A549 (cell line): ENCODE results near the gene DBT. TPM values are rescaled to one million over a fixed set of nuclear protein-coding genes. Genes with fewer than 3 reads are reported as not detected.

Source experiments
- ATAC-seq, 2 experiments: fragments of 200-7000 bp in 1 of 2; fragments of >200 bp in 1 of 2; cut with Nextera tagmentation in 1 of 2; cut with Tn5 transposase in 1 of 2; 3 replicates each; pipeline versions ENCODE4 v1.8.0 to v1.9.1; 2018 to 2020; ENCODE audit warnings: mild to moderate bottlenecking in 1 of 2, moderate library complexity in 1 of 2
- CTCF ChIA-PET: fragments of 300-600 bp; sonication (Branson Sonifier 250); formaldehyde crosslinking; extraction: SDS; loops from one replicate; lab custom pipeline; 2021; ENCODE audit warnings: antibody characterized with exemption, inconsistent platforms; lab: Yijun Ruan, JAX
- POLR2A ChIA-PET: fragments of 350-600 bp; formaldehyde crosslinking; extraction: SDS; loops from one replicate; lab custom pipeline; 2021; ENCODE audit warnings: antibody characterized with exemption, inconsistent platforms; lab: Yijun Ruan, JAX
- DNase-seq, 2 experiments: peaks; one replicate each; pipeline versions ENCODE4 v3.0.0 to v3.0.0-alpha.2; 2011 to 2016; ENCODE audit warnings: low read depth in 1 of 2, low spot score in 1 of 2
- FAIRE-seq: peaks from 2 replicates; lab custom pipeline; 2011; peaks lifted over from hg19 to GRCh38; lab: Jason Lieb, UNC
- H3K27ac ChIP-seq, 2 experiments: fragments of >200 bp; sonication (Bioruptor Twin); formaldehyde crosslinking; 3 replicates each; pipeline ENCODE4 v1.5.1; 2016 to 2017
- H3K4me1 ChIP-seq: fragments of >200 bp; sonication (Bioruptor Twin); formaldehyde crosslinking; 3 replicates; pipeline ENCODE4 v1.6.1; 2016
- H3K4me2 ChIP-seq: fragments of >200 bp; sonication (Bioruptor Twin); formaldehyde crosslinking; 3 replicates; pipeline ENCODE4 v1.6.1; 2016
- H3K4me3 ChIP-seq: fragments of >200 bp; sonication (Bioruptor Twin); formaldehyde crosslinking; 3 replicates; pipeline ENCODE4 v1.5.1; 2016
- H3K9me3 ChIP-seq: fragments of >200 bp; sonication (Bioruptor Twin); formaldehyde crosslinking; 3 replicates; pipeline ENCODE4 v1.6.1; 2016
- BCL3 ChIP-seq: fragments of >200 bp; sonication (Bioruptor Twin); formaldehyde crosslinking; IDR thresholded peaks from 3 replicates; pipeline ENCODE4 v1.6.1; 2016
- CBX2 ChIP-seq: fragments of 200-600 bp; sonication (generic); IDR thresholded peaks from 2 replicates; pipeline ENCODE4 v1.6.1; 2016; ENCODE audit warnings: low read depth, mild to moderate bottlenecking, borderline replicate concordance
- CBX8 ChIP-seq: fragments of 200-600 bp; sonication (generic); IDR thresholded peaks from 2 replicates; pipeline ENCODE4 v1.6.1; 2016
- CEBPB ChIP-seq, 2 experiments: fragments of >200 bp in 1 of 2; sonication (Bioruptor Twin) in 1 of 2; formaldehyde crosslinking in 1 of 2; IDR thresholded peaks; 2 replicates each; pipeline ENCODE4 v1.6.1; 2012 to 2016
- EHF ChIP-seq: fragments of 250-450 bp; sonication (Bioruptor Pico); IDR thresholded peaks from 2 replicates; pipeline ENCODE4 v1.5.0; 2020; ENCODE audit warnings: mild to moderate bottlenecking
- EHMT2 ChIP-seq: fragments of 200-600 bp; sonication (generic); IDR thresholded peaks from 2 replicates; pipeline ENCODE4 v1.6.1; 2016; ENCODE audit warnings: antibody characterized with exemption, low read depth, mild to moderate bottlenecking, moderate library complexity
- EP300 ChIP-seq, 2 experiments: fragments of >200 bp; sonication (Bioruptor Twin); formaldehyde crosslinking; IDR thresholded peaks; 2 replicates in 1 of 2; 3 replicates in 1 of 2; pipeline ENCODE4 v1.6.1; 2016 to 2017
- GATA3 ChIP-seq: IDR thresholded peaks from 2 replicates; pipeline ENCODE4 v1.6.1; 2012; ENCODE audit warnings: borderline replicate concordance
- HDAC2 ChIP-seq: fragments of 200-600 bp; sonication (generic); IDR thresholded peaks from 2 replicates; pipeline ENCODE4 v1.6.1; 2016
- HES2 ChIP-seq: fragments of >200 bp; sonication (Bioruptor Twin); formaldehyde crosslinking; IDR thresholded peaks from 2 replicates; pipeline ENCODE4 v1.6.1; 2016
- HOXB5 ChIP-seq: fragments of 250-450 bp; sonication (Bioruptor Pico); IDR thresholded peaks from 2 replicates; pipeline ENCODE4 v1.5.0; 2020; ENCODE audit warnings: mild to moderate bottlenecking, moderate library complexity
- JUN ChIP-seq, 2 experiments: fragments of >200 bp; sonication (Bioruptor Twin); formaldehyde crosslinking; IDR thresholded peaks; 2 replicates in 1 of 2; 3 replicates in 1 of 2; pipeline ENCODE4 v1.6.1; 2016 to 2017
- JUNB ChIP-seq: fragments of >200 bp; sonication (Bioruptor Twin); formaldehyde crosslinking; IDR thresholded peaks from 2 replicates; pipeline ENCODE4 v1.6.1; 2016
- NFE2L2 ChIP-seq: fragments of 150-350 bp; conservative IDR thresholded peaks from 2 replicates; pipeline ENCODE4 v1.6.1; 2014; ENCODE audit warnings: low read length
- PBX3 ChIP-seq: IDR thresholded peaks from 2 replicates; pipeline ENCODE4 v1.6.1; 2012
- PHF8 ChIP-seq: fragments of 200-600 bp; sonication (generic); IDR thresholded peaks from 2 replicates; pipeline ENCODE4 v1.6.1; 2016; ENCODE audit warnings: low read depth, mild to moderate bottlenecking, antibody characterized with exemption, moderate library complexity, borderline replicate concordance
- POLR2A ChIP-seq: IDR thresholded peaks from 2 replicates; pipeline ENCODE4 v1.6.1; 2012; ENCODE audit warnings: mild to moderate bottlenecking, low read length
- POLR2AphosphoS2 ChIP-seq: conservative IDR thresholded peaks from 2 replicates; pipeline ENCODE4 v1.6.1; 2012; ENCODE audit warnings: low read length, improper control_type of control experiment, inconsistent platforms
- RARB ChIP-seq: fragments of 250-450 bp; sonication (Bioruptor Pico); IDR thresholded peaks from 2 replicates; pipeline ENCODE4 v1.8.0; 2021; ENCODE audit warnings: mild to moderate bottlenecking, moderate library complexity
- RNF2 ChIP-seq: fragments of 200-600 bp; sonication (generic); IDR thresholded peaks from 2 replicates; pipeline ENCODE4 v1.6.1; 2016; ENCODE audit warnings: low read depth, mild to moderate bottlenecking, antibody characterized with exemption, moderate library complexity, borderline replicate concordance
- USF2 ChIP-seq: fragments of 450-650 bp; IDR thresholded peaks from 2 replicates; pipeline ENCODE4 v1.6.1; 2014; ENCODE audit warnings: antibody characterized with exemption
- ZC3H11A ChIP-seq: fragments of 450-650 bp; IDR thresholded peaks from 2 replicates; pipeline ENCODE4 v1.6.1; 2014; ENCODE audit warnings: antibody characterized with exemption, mild to moderate bottlenecking
- ZFP36 ChIP-seq: fragments of 450-650 bp; IDR thresholded peaks from 2 replicates; pipeline ENCODE4 v1.6.1; 2014; ENCODE audit warnings: borderline replicate concordance; ENCODE audit not compliant: partially characterized antibody
- ZSCAN20 ChIP-seq: fragments of 250-450 bp; sonication (Bioruptor Pico); IDR thresholded peaks from 2 replicates; pipeline ENCODE4 v1.8.0; 2022; ENCODE audit warnings: mild to moderate bottlenecking, moderate library complexity
- WGBS: methylation state at CpG from one replicate; pipeline ENCODE4 v1.1.6; 2017; ENCODE audit errors: missing lambda C conversion rate; 5-methylcytosine and 5-hydroxymethylcytosine counted together
- polyA plus RNA-seq, 4 experiments: library from polyadenylated mRNA; depleted of rRNA in 3 of 4; stranded (reverse); fragments of >200 nt; fragmentation: RNase III in 1 of 4; extraction: RNeasy Plus Mini Kit Qiagen cat#74134 plus additional on column Dnase treatment in 1 of 4; gene quantifications; 2 replicates in 3 of 4; 3 replicates in 1 of 4; pipeline ENCODE4 v1.2.3, GENCODE V29; 2011 to 2017
- TF ChIP-seq, protein P1 (sequence below): fragments of >200 bp; sonication (Bioruptor Twin); formaldehyde crosslinking; IDR thresholded peaks from 3 replicates; pipeline ENCODE4 v1.5.1; 2016
- TF ChIP-seq, protein P2 (sequence below): IDR thresholded peaks from 2 replicates; pipeline ENCODE4 v1.6.1; 2012; ENCODE audit warnings: low read depth, borderline replicate concordance

The DBT gene
- polyA plus RNA-seq, 2 of the 4 experiments (the other 2 are of a cell fraction), result 3.6 to 8.7 TPM

- Histone ChIP-seq H3K4me3 (no peak overlapping the region), H3K4me2 (no peak overlapping the region), H3K9me3 (no peaks in the 10 kb centered on the region), H3K27ac (no peak overlapping the region), H3K4me1 (no peaks in the 10 kb centered on the region)
- DNase-seq (no peak), ATAC-seq (no peak), FAIRE-seq (no peak)
- ChIA-PET CTCF (no interaction called here), POLR2A (no interaction called here)
- WGBS, result 97% methylated on average over 2 of the region's 2 CpGs
- TF ChIP-seq POLR2AphosphoS2 (no peak), HDAC2 (no peak), RNF2 (no peak), GATA3 (no peak), CEBPB (IDR thresholded peaks at IDR 0.05) (peak in 1 of 2 experiments; percentile 37; a peak in 1 of 4 replicates)
These were observed 29.8 kb downstream of the DBT start for GRCh38 chr1:100219883-100220282.

- no peaks in the 10 kb centered on the region for H3K4me1 ChIP-seq
- ChIA-PET POLR2A (no interaction called here), CTCF (no interaction called here)
- no peak for ATAC-seq
- TF ChIP-seq ZSCAN20 (no peak), CBX8 (no peak), BCL3 (no peak), PHF8 (no peak), POLR2A (no peak), EP300 (IDR thresholded peaks at IDR 0.05) (no peak), USF2 (no peak), CBX2 (no peak), JUNB (no peak), HOXB5 (no peak), CEBPB (IDR thresholded peaks at IDR 0.05) (no peak)
- TF ChIP-seq, protein P1, sequence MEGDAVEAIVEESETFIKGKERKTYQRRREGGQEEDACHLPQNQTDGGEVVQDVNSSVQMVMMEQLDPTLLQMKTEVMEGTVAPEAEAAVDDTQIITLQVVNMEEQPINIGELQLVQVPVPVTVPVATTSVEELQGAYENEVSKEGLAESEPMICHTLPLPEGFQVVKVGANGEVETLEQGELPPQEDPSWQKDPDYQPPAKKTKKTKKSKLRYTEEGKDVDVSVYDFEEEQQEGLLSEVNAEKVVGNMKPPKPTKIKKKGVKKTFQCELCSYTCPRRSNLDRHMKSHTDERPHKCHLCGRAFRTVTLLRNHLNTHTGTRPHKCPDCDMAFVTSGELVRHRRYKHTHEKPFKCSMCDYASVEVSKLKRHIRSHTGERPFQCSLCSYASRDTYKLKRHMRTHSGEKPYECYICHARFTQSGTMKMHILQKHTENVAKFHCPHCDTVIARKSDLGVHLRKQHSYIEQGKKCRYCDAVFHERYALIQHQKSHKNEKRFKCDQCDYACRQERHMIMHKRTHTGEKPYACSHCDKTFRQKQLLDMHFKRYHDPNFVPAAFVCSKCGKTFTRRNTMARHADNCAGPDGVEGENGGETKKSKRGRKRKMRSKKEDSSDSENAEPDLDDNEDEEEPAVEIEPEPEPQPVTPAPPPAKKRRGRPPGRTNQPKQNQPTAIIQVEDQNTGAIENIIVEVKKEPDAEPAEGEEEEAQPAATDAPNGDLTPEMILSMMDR, result no peak
- 93% methylated on average over 5 of the region's 6 CpGs for WGBS
- no peak overlapping the region for H3K4me3 ChIP-seq
- no peak overlapping the region for H3K4me2 ChIP-seq
- no peak for DNase-seq
- H3K9me3 ChIP-seq, result no peaks in the 10 kb centered on the region
- no peak for FAIRE-seq
- no peak overlapping the region for H3K27ac ChIP-seq
These were observed 30.2 kb downstream of the DBT start for GRCh38 chr1:100219457-100219856.

DNA sequence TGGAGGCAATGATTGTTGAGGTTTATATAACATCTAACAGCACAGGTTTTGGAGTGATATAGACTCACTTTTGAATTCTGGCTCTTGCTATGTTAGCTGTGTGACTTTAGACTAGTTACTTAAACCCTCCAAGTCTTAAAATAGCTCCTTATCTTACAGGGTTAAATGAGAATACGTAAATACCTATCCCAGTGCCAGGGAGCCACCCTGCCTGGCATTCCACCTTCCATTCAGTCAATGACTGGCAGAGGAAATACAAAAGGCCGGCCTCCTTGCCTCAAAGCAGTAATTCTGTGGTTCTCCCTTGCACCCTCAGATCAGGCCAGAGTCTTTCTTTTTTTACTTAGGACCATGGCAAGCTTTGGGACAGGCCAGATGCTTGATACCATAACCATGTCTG lies 31.8 kb downstream of the DBT start:
- Histone ChIP-seq H3K9me3 (no peaks in the 10 kb centered on the region), H3K4me3 (no peak overlapping the region), H3K4me2 (no peak overlapping the region), H3K4me1 (no peaks in the 10 kb centered on the region), H3K27ac (no peak overlapping the region)
- 91% methylated on average over 2 of the region's 2 CpGs for WGBS
- no peak for TF ChIP-seq CBX8
- TF ChIP-seq ZC3H11A, result no peak
- no peak for TF ChIP-seq EHMT2
- no peak for TF ChIP-seq JUN (IDR thresholded peaks at IDR 0.05)
- no peak for TF ChIP-seq NFE2L2
- no peak for TF ChIP-seq PBX3
- no peak for TF ChIP-seq CBX2
- TF ChIP-seq PHF8, result no peak
- no peak for TF ChIP-seq EHF (CRISPR knock-in tag)
- TF ChIP-seq, protein P2, sequence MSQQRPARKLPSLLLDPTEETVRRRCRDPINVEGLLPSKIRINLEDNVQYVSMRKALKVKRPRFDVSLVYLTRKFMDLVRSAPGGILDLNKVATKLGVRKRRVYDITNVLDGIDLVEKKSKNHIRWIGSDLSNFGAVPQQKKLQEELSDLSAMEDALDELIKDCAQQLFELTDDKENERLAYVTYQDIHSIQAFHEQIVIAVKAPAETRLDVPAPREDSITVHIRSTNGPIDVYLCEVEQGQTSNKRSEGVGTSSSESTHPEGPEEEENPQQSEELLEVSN, result no peak
- no peak for TF ChIP-seq RARB
- TF ChIP-seq HES2, result no peak
- no peak for TF ChIP-seq ZFP36
- TF ChIP-seq ZSCAN20, result no peak
- ATAC-seq, result no peak
- DNase-seq, result no peak
- no peak for FAIRE-seq
- CTCF ChIA-PET, result interaction anchor here (0.7 kb wide), 1 partner anchor 239 kb away, joined by 3 read pairs; no protein-coding TSS in a partner anchor
- POLR2A ChIA-PET, result no interaction called here
